Tibial artery (tissue), 4 donors: ENCODE data around the gene SMIM41.
A peak's percentile ranks its signal among the peaks of the same experiment; 100 is the strongest.

Experiments used
- DNase-seq, 2 donors: peaks; one replicate each; pipeline ENCODE4 v3.0.0-alpha.2; 2019
- H3K27ac ChIP-seq, 2 donors: fragments of 200-600 bp; sonication (generic) in 1 of 2; 1 replicate in 1 of 2; 2 replicates in 1 of 2; pipeline ENCODE4 v1.5.1; 2018 to 2019; ENCODE audit warnings: mild to moderate bottlenecking in 1 of 2
- H3K27me3 ChIP-seq, 2 donors: fragments of 200-600 bp; sonication (generic) in 1 of 2; one replicate each; pipeline versions ENCODE4 v1.5.1 to v1.6.0; 2016 to 2019
- H3K36me3 ChIP-seq, 3 donors: fragments of 200-600 bp; sonication (generic) in 2 of 3; one replicate each; pipeline ENCODE4 v1.5.1; 2016 to 2019; ENCODE audit warnings: mild to moderate bottlenecking in 2 of 3
- H3K4me1 ChIP-seq, 4 donors: fragments of 200-600 bp; sonication (generic) in 2 of 4; 1 replicate in 3 of 4; 2 replicates in 1 of 4; pipeline ENCODE4 v1.5.1; 2016 to 2019
- H3K4me3 ChIP-seq, 2 donors: fragments of 200-600 bp; sonication (generic) in 1 of 2; 1 replicate in 1 of 2; 2 replicates in 1 of 2; pipeline ENCODE4 v1.5.1; 2018 to 2019; ENCODE audit warnings: mild to moderate bottlenecking in 2 of 2
- H3K9me3 ChIP-seq, 3 donors: fragments of 200-600 bp; sonication (generic) in 1 of 3; one replicate each; pipeline ENCODE4 v1.5.1; 2016 to 2019
- CTCF ChIP-seq, 2 experiments: fragments of 200-600 bp in 1 of 2; fragments of 450-650 bp in 1 of 2; IDR thresholded peaks; one replicate each; pipeline ENCODE4 v1.5.1; 2017 to 2019; ENCODE audit warnings: antibody characterized with exemption in 2 of 2, mild to moderate bottlenecking in 1 of 2, moderate library complexity in 1 of 2
- intact Hi-C: fragments of 100-400 bp; cut with DNase I; formaldehyde crosslinking; loops from one replicate; pipeline ENCODE4 v1.15.0; 2023; ENCODE audit warnings: low total_unique reads

Gene SMIM41

GRCh38 chr12:52080403-52081251, 1.1 kb downstream of the SMIM41 start:
- H3K9me3 ChIP-seq, result no peaks in the 10 kb centered on the region
- no peak for TF ChIP-seq CTCF (IDR thresholded peaks at IDR 0.05)
- peaks cover 9 to 46% (median 32%) of the 10 kb centered on the region in 3 donors for H3K36me3 ChIP-seq
- H3K4me3 ChIP-seq, result no peak overlapping the region
- peaks cover 0 to 25% (median 11%) of the 10 kb centered on the region in 4 donors for H3K4me1 ChIP-seq
- no peak for DNase-seq
- intact Hi-C loops, result no loop called here
- H3K27ac ChIP-seq, result peak overlapping the region; percentile 13 to 36
- H3K27me3 ChIP-seq, result peaks cover 0 to 4% of the 10 kb centered on the region in 2 donors

GRCh38 chr12:52081263-52081733, 1.8 kb downstream of the SMIM41 start:
- no peak for TF ChIP-seq CTCF (IDR thresholded peaks at IDR 0.05)
- intact Hi-C loops, result no loop called here
- H3K9me3 ChIP-seq, result no peaks in the 10 kb centered on the region
- H3K27ac ChIP-seq, result peak overlapping the region; percentile 13 to 36
- peaks cover 0 to 25% (median 11%) of the 10 kb centered on the region in 4 donors for H3K4me1 ChIP-seq
- no peak for DNase-seq
- peaks cover 0 to 11% of the 10 kb centered on the region in 2 donors for H3K27me3 ChIP-seq
- peaks cover 9 to 40% (median 29%) of the 10 kb centered on the region in 3 donors for H3K36me3 ChIP-seq
- H3K4me3 ChIP-seq, result no peak overlapping the region

- Histone ChIP-seq H3K4me1 (peaks cover 0 to 25% (median 11%) of the 10 kb centered on the region in 4 donors), H3K9me3 (no peaks in the 10 kb centered on the region), H3K36me3 (peaks cover 2 to 31% (median 20%) of the 10 kb centered on the region in 3 donors), H3K27me3 (peaks cover 0 to 20% of the 10 kb centered on the region in 2 donors), H3K4me3 (no peak overlapping the region), H3K27ac (peak overlapping the region; percentile 13 to 36)
- no peak for DNase-seq
- intact Hi-C loops, result loop anchor here (2.0 kb wide), 1 partner anchor 55 kb away; no protein-coding TSS in a partner anchor
- no peak for TF ChIP-seq CTCF (IDR thresholded peaks at IDR 0.05)
These were observed 2.6 kb downstream of the SMIM41 start for GRCh38 chr12:52082026-52082668.

GRCh38 chr12:52082669-52082987, 3.1 kb downstream of the SMIM41 start:
- intact Hi-C loops, result loop anchor here (2.0 kb wide), 1 partner anchor 56 kb away; no protein-coding TSS in a partner anchor
- Histone ChIP-seq H3K4me1 (peaks cover 0 to 25% (median 11%) of the 10 kb centered on the region in 4 donors), H3K27me3 (peaks cover 0 to 24% of the 10 kb centered on the region in 2 donors), H3K4me3 (no peak overlapping the region), H3K27ac (peak overlapping the region in 1 of 2 donors; percentile 13), H3K36me3 (peaks cover 0 to 26% (median 15%) of the 10 kb centered on the region in 3 donors), H3K9me3 (no peaks in the 10 kb centered on the region)
- DNase-seq, result no peak
- TF ChIP-seq CTCF (IDR thresholded peaks at IDR 0.05), result no peak

- intact Hi-C loops, result loop anchor here (2.0 kb wide), 1 partner anchor 56 kb away; no protein-coding TSS in a partner anchor
- peaks cover 0 to 25% (median 11%) of the 10 kb centered on the region in 4 donors for H3K4me1 ChIP-seq
- H3K36me3 ChIP-seq, result peaks cover 0 to 22% (median 10%) of the 10 kb centered on the region in 3 donors
- H3K4me3 ChIP-seq, result no peak overlapping the region
- H3K27me3 ChIP-seq, result peaks cover 0 to 29% of the 10 kb centered on the region in 2 donors
- peak overlapping the region in 1 of 2 donors; percentile 13 for H3K27ac ChIP-seq
- TF ChIP-seq CTCF (IDR thresholded peaks at IDR 0.05), result peak; percentile 97 to 98
- no peaks in the 10 kb centered on the region for H3K9me3 ChIP-seq
- DNase-seq, result no peak
These were observed 3.6 kb downstream of the SMIM41 start for GRCh38 chr12:52082988-52083637.
